T-helper 1 cell treated with Interleukin-12 subunit alpha and Interleukin-12 subunit beta and Interleukin-4 antibody, amounts not matched to agents 30 ng/mL and 1 ng/mL, for 36 hours (primary cell): ENCODE measurements around the gene HDDC3. TPM values are rescaled to one million over a fixed set of nuclear protein-coding genes. Genes with fewer than 3 reads are reported as not detected.

Experiments
- intact Hi-C: fragments of 100-400 bp; cut with micrococcal nuclease; formaldehyde crosslinking; loops from one replicate; pipeline ENCODE4 v1.15.1; 2024
- total RNA-seq: library from RNA; stranded (reverse); gene quantifications from 2 replicates; pipeline ENCODE4 v1.2.3, GENCODE V29; 2022

HDDC3 gene
- total RNA-seq, 1 donor from 2014 or later, result 28.6 TPM

GRCh38 chr15:90881181-90881977, 51.0 kb downstream of the HDDC3 start:
- intact Hi-C loops, result no loop called here

GRCh38 chr15:90880381-90881145, 51.8 kb downstream of the HDDC3 start:
- intact Hi-C loops, result no loop called here

Other genes with a start within 250 kb of the HDDC3 start
- 74.7 and 75.3 TPM in 2 replicates for gene BLM, start 215.2 kb downstream of the HDDC3 start, total RNA-seq
- gene FURIN, start 64.0 kb downstream of the HDDC3 start, total RNA-seq, result 933 and 935 TPM in 2 replicates
- gene FES, start 48.0 kb downstream of the HDDC3 start, total RNA-seq, result 168 and 170 TPM in 2 replicates
- 257 and 265 TPM in 2 replicates for gene MAN2A2, start 29.2 kb downstream of the HDDC3 start, total RNA-seq
- gene UNC45A, start 2.7 kb upstream of the HDDC3 start, total RNA-seq, result 70.6 and 77.6 TPM in 2 replicates
- 21.9 and 22.1 TPM in 2 replicates for gene RCCD1, start 22.3 kb upstream of the HDDC3 start, total RNA-seq
- 98.6 and 105 TPM in 2 replicates for gene PRC1, start 62.0 kb upstream of the HDDC3 start, total RNA-seq
- gene VPS33B, start 90.0 kb upstream of the HDDC3 start, total RNA-seq, result 22.7 and 23.3 TPM in 2 replicates
- gene SV2B, start 167.7 kb upstream of the HDDC3 start, total RNA-seq, result 0.02 TPM in 1 of 2 replicates, not detected in the other